ENCODE results near the gene CCL26. TPM values are rescaled to one million over a fixed set of nuclear protein-coding genes. Genes with fewer than 3 reads are reported as not detected.
"Not testable (repeated sequence)": the region's sequence is repeated elsewhere in the genome, so short reads cannot be mapped to it uniquely, and the experiment has no call there.

The CCL26 gene
- total RNA-seq, 1 donor from 2014 or later: not detected

DNA sequence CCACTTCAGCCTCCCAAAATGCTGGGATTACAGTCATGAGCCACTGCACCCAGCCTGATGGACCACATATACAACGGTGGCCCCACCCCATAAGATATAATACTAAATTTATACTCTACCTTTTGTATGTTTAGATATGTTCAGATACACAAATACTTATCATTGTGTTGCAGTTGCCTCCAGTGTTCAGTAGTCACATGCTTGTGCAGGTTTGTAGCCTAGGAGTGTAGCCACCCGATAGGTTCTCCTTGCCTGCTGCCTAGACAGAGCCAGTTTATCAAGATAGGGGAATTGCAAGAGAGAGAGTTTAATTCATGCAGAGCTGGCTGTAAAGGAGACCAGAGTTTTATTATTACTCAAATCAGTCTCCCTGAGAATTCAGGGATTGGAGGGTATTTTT is 32.0 kb upstream of the CCL26 start:
- no peak for DNase-seq (ENCODE audit: low read depth, low spot score)
- Mint-ChIP-seq H3K9me3 (peaks cover 6% of the 10 kb centered on the region), H3K27ac (ENCODE audit: unreplicated experiment) (no peak overlapping the region), H3K4me3 (no peak overlapping the region), H3K27me3 (ENCODE audit: low read depth) (no peaks in the 10 kb centered on the region), H3K4me1 (no peaks in the 10 kb centered on the region), H3K36me3 (ENCODE audit: low read depth) (peaks cover 8% of the 10 kb centered on the region)
- TF ChIP-seq, protein P1, sequence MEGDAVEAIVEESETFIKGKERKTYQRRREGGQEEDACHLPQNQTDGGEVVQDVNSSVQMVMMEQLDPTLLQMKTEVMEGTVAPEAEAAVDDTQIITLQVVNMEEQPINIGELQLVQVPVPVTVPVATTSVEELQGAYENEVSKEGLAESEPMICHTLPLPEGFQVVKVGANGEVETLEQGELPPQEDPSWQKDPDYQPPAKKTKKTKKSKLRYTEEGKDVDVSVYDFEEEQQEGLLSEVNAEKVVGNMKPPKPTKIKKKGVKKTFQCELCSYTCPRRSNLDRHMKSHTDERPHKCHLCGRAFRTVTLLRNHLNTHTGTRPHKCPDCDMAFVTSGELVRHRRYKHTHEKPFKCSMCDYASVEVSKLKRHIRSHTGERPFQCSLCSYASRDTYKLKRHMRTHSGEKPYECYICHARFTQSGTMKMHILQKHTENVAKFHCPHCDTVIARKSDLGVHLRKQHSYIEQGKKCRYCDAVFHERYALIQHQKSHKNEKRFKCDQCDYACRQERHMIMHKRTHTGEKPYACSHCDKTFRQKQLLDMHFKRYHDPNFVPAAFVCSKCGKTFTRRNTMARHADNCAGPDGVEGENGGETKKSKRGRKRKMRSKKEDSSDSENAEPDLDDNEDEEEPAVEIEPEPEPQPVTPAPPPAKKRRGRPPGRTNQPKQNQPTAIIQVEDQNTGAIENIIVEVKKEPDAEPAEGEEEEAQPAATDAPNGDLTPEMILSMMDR (conservative IDR thresholded peaks at IDR 0.05): no peak

DNA sequence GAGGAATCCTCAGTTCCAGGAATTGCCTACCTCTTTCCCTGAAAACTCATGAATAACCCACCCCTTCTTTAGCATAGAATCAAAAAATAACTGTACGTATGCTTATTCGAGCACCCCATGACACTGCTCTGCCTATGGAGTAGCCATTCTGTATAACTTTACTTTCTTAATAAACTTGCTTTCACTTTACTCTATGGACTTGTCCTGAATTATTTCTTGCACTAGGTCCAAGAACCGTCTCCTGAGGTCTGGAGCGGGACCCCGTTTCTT is 30.5 kb upstream of the CCL26 start:
- H3K9me3 Mint-ChIP-seq: peaks cover 4% of the 10 kb centered on the region
- TF ChIP-seq, protein P1 (conservative IDR thresholded peaks at IDR 0.05): no peak
- no peaks in the 10 kb centered on the region for H3K27me3 Mint-ChIP-seq (ENCODE audit: low read depth)
- H3K36me3 Mint-ChIP-seq (ENCODE audit: low read depth): peaks cover 8% of the 10 kb centered on the region
- no peaks in the 10 kb centered on the region for H3K4me1 Mint-ChIP-seq
- H3K4me3 Mint-ChIP-seq: no peak overlapping the region
- DNase-seq (ENCODE audit: low read depth, low spot score): no peak
- no peak overlapping the region for H3K27ac Mint-ChIP-seq (ENCODE audit: unreplicated experiment)

DNA sequence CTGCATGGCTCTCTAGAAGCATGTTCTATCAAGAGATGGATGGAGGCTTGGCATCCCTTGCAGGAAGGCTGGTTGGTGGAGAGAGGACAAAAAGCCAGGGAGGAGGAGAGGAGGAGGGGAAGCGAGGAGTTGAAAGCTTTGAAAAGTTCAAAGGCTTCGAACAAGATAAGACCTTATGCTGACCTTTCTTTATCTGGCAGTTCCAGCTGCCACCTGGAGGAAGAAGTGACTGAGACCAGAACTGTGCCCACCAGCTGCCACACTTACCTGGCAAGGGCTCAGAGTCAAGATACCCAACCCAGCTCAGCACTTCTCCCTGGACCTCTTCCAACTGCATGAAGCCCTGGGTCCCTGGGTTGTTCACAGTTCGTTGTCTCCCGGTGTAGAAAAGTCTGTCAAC is 26.8 kb upstream of the CCL26 start:
- H3K9me3 Mint-ChIP-seq: no peaks in the 10 kb centered on the region
- no peaks in the 10 kb centered on the region for H3K27me3 Mint-ChIP-seq (ENCODE audit: low read depth)
- peaks cover 7% of the 10 kb centered on the region for H3K4me1 Mint-ChIP-seq
- H3K4me3 Mint-ChIP-seq: no peak overlapping the region
- TF ChIP-seq, protein P1 (conservative IDR thresholded peaks at IDR 0.05): no peak
- no peak overlapping the region for H3K27ac Mint-ChIP-seq (ENCODE audit: unreplicated experiment)
- no peak for DNase-seq (ENCODE audit: low read depth, low spot score)
- no peaks in the 10 kb centered on the region for H3K36me3 Mint-ChIP-seq (ENCODE audit: low read depth)

DNA sequence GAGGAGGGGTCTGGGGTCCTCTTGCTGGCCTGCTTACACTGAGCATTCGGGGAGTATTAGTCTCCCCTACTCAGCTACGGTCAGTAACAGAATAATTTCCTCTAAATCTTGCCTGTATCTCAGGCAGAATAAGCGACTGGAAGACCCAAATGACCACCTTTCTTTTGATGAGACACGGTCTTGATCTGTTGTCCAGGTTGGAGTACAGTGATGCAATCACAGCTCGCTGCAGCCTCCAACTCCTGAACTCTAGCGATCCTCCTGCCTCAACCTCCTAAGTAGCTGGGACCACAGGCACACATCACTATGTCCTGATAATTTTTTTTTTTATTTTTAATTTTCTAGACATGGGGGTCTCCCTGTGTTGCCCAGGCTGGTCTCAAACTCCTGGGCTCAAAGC is 24.4 kb upstream of the CCL26 start:
- Mint-ChIP-seq H3K4me1 (peaks cover 11% of the 10 kb centered on the region), H3K4me3 (no peak overlapping the region), H3K36me3 (ENCODE audit: low read depth) (no peaks in the 10 kb centered on the region), H3K27me3 (ENCODE audit: low read depth) (no peaks in the 10 kb centered on the region), H3K27ac (ENCODE audit: unreplicated experiment) (no peak overlapping the region), H3K9me3 (no peaks in the 10 kb centered on the region)
- no peak for DNase-seq (ENCODE audit: low read depth, low spot score)
- TF ChIP-seq, protein P1 (conservative IDR thresholded peaks at IDR 0.05): no peak

DNA sequence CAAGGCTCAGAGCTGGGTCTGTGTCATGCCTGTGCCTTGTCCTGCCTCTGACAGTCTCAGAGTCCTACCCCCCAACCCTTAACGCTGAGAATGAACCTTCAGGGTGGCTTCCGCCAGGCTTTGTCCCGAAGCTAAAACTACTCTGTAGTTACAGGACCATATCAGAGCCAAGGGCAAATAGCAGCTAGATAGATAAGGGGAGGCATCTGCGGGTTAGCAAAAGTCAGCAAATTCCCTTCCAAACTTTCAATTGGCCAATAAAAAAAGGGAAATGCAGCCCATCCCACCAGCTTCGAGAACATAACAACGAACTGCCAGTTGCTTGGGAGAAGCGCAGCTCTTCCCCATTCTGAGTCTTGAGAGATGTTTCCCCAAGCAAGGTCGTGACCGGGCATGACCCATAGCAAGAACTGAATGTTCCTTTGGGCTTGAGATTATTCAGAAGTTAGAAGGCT is 23.8 kb upstream of the CCL26 start:
- peaks cover 11% of the 10 kb centered on the region for H3K4me1 Mint-ChIP-seq
- no peaks in the 10 kb centered on the region for H3K9me3 Mint-ChIP-seq
- TF ChIP-seq, protein P1 (conservative IDR thresholded peaks at IDR 0.05): no peak
- H3K36me3 Mint-ChIP-seq (ENCODE audit: low read depth): no peaks in the 10 kb centered on the region
- no peak overlapping the region for H3K4me3 Mint-ChIP-seq
- H3K27me3 Mint-ChIP-seq (ENCODE audit: low read depth): no peaks in the 10 kb centered on the region
- peak; percentile 12 for DNase-seq (ENCODE audit: low read depth, low spot score)
- H3K27ac Mint-ChIP-seq (ENCODE audit: unreplicated experiment): peak overlapping the region; percentile 4

DNA sequence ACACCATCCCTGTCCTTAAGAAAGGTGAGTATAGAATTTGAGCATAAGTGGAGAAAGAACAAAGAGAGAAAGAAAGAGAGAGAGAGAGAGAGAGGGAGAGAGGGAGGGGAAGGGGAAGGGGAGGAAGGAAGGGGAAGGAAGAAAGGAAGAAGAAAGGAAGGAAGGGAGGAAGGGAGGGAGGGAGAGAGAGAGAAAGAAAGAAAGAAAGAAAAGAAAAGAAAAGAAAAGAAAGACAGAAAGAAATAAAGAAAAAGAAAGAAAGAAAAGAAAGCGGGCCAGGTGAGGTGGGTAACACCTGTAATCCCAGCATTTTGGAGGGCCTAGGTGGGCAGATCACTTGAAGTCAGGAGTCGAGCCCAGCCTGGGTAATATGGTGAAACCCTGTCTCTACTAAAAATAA is 21.7 kb upstream of the CCL26 start:
- H3K9me3 Mint-ChIP-seq: no peaks in the 10 kb centered on the region
- DNase-seq (ENCODE audit: low read depth, low spot score): no peak
- H3K4me3 Mint-ChIP-seq: no peak overlapping the region
- TF ChIP-seq, protein P1 (conservative IDR thresholded peaks at IDR 0.05): no peak
- no peaks in the 10 kb centered on the region for H3K27me3 Mint-ChIP-seq (ENCODE audit: low read depth)
- no peaks in the 10 kb centered on the region for H3K36me3 Mint-ChIP-seq (ENCODE audit: low read depth)
- no peak overlapping the region for H3K27ac Mint-ChIP-seq (ENCODE audit: unreplicated experiment)
- peaks cover 11% of the 10 kb centered on the region for H3K4me1 Mint-ChIP-seq

DNA sequence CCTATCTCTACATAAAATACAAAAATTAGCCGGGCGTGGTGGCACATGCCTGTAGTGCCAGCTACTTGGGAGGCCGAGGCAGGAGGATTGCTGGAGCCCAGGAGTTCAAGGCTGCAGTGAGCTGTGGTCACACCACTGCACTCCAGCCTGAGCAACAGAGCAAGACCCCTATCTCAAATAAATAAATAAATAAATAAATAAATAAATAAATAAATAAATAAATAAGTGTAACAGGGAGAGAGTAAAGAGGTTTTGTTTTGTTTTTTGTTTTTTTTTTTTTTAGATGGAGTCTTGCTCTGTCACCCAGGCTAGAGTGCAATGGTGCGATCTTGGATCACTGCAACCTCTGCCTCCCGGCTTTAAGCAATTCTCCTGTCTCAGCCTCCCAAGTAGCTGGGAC is 20.6 kb upstream of the CCL26 start:
- H3K36me3 Mint-ChIP-seq (ENCODE audit: low read depth); H3K27me3 Mint-ChIP-seq (ENCODE audit: low read depth); H3K4me3 Mint-ChIP-seq; H3K27ac Mint-ChIP-seq (ENCODE audit: unreplicated experiment); DNase-seq (ENCODE audit: low read depth, low spot score); H3K9me3 Mint-ChIP-seq: not testable (repeated sequence)
- peaks cover 11% of the 10 kb centered on the region for H3K4me1 Mint-ChIP-seq

Measured in neural crest cell (in vitro differentiated cells).